HL-60/S4 treated with phorbol 12-myristate 13-acetate at 8.2 ng/mL for 4 days and 3 days (cell line): ENCODE results near the gene SLC9A1.

Experiments
- in situ Hi-C: fragments of 300-500 bp; cut with MboI; formaldehyde crosslinking; loops from 2 replicates; pipeline ENCODE4 v1.15.0; 2022; ENCODE audit warnings: low sequenced_read_pairs

Gene SLC9A1

GRCh38 chr1:27108588-27108987, 46.3 kb downstream of the SLC9A1 start:
- in situ Hi-C loops: loop anchor here (10.0 kb wide), 1 partner anchor 176 kb away; no protein-coding TSS in a partner anchor

GRCh38 chr1:27106561-27107323, 48.2 kb downstream of the SLC9A1 start:
- in situ Hi-C loops: loop anchor here (10.0 kb wide), 1 partner anchor 178 kb away; no protein-coding TSS in a partner anchor

GRCh38 chr1:27105018-27105417, 49.9 kb downstream of the SLC9A1 start:
- in situ Hi-C loops: loop anchor here (10.0 kb wide), 1 partner anchor 180 kb away; no protein-coding TSS in a partner anchor

GRCh38 chr1:27103498-27103897, 51.4 kb downstream of the SLC9A1 start:
- in situ Hi-C loops: loop anchor here (10.0 kb wide), 1 partner anchor 181 kb away; no protein-coding TSS in a partner anchor

GRCh38 chr1:27102707-27103468, 52.0 kb downstream of the SLC9A1 start:
- in situ Hi-C loops: loop anchor here (10.0 kb wide), 1 partner anchor 182 kb away; no protein-coding TSS in a partner anchor

GRCh38 chr1:27102134-27102706, 52.7 kb downstream of the SLC9A1 start:
- in situ Hi-C loops: loop anchor here (10.0 kb wide), 1 partner anchor 183 kb away; no protein-coding TSS in a partner anchor

GRCh38 chr1:27101696-27102095, 53.2 kb downstream of the SLC9A1 start:
- in situ Hi-C loops: loop anchor here (10.0 kb wide), 1 partner anchor 183 kb away; no protein-coding TSS in a partner anchor

- in situ Hi-C loops: loop anchor here (10.0 kb wide), 1 partner anchor 184 kb away; no protein-coding TSS in a partner anchor
Observed at GRCh38 chr1:27101054-27101491, 53.9 kb downstream of the SLC9A1 start.

GRCh38 chr1:27100335-27101053, 54.4 kb downstream of the SLC9A1 start:
- in situ Hi-C loops: loop anchor here (10.0 kb wide), 1 partner anchor 184 kb away; no protein-coding TSS in a partner anchor

- in situ Hi-C loops: loop anchor here (10.0 kb wide), 1 partner anchor 185 kb away; no protein-coding TSS in a partner anchor
Observed at GRCh38 chr1:27099587-27100334, 55.2 kb downstream of the SLC9A1 start.

- in situ Hi-C loops: no loop called here
Observed at GRCh38 chr1:27099135-27099586, 55.8 kb downstream of the SLC9A1 start.

GRCh38 chr1:27098431-27099134, 56.3 kb downstream of the SLC9A1 start:
- in situ Hi-C loops: no loop called here

GRCh38 chr1:27097484-27097917, 57.4 kb downstream of the SLC9A1 start:
- in situ Hi-C loops: no loop called here

GRCh38 chr1:27095576-27095975, 59.3 kb downstream of the SLC9A1 start:
- in situ Hi-C loops: no loop called here

- in situ Hi-C loops: loop anchor here (5.0 kb wide), 1 partner anchor 46 kb away; no protein-coding TSS in a partner anchor
Observed at GRCh38 chr1:27092888-27093287, 62.0 kb downstream of the SLC9A1 start.

- in situ Hi-C loops: loop anchor here (5.0 kb wide), 1 partner anchor 44 kb away; no protein-coding TSS in a partner anchor
Observed at GRCh38 chr1:27090911-27091310, 64.0 kb downstream of the SLC9A1 start.

GRCh38 chr1:27087371-27088220, 67.3 kb downstream of the SLC9A1 start:
- in situ Hi-C loops: no loop called here

GRCh38 chr1:27086628-27087027, 68.3 kb downstream of the SLC9A1 start:
- in situ Hi-C loops: no loop called here
